ENCODE measurements around the gene CHERP.
A peak's percentile ranks its signal among the peaks of the same experiment; 100 is the strongest.
"Not testable (repeated sequence)": the region's sequence is repeated elsewhere in the genome, so short reads cannot be mapped to it uniquely, and the experiment has no call there.

Gene CHERP

GRCh38 chr19:16486476-16486875 lies 55.8 kb downstream of the CHERP start:
- not testable (repeated sequence) for H3K27ac ChIP-seq; DNase-seq (ENCODE audit: low read depth, low spot score)

DNA sequence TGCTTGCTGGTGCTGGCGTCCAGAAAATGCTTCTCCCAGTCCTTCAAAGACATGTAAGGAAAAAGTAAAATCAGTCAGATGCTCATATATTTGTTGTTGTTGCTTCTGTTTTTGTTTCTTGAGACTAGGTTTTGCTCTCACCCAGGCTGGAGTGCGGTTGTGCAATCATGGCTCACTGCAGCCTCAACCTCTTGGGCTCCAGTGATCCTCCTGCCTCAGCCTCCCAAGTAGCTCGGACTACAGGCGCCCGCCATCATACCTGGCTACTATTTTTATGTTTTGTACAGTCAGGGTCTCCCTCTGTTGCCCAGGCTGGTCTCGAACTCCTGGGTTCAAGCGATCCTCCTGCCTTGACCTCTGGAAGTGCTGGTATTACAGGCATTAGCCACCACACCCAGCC lies 59.5 kb downstream of the CHERP start:
- no peak overlapping the region for H3K27ac ChIP-seq
- no peak for DNase-seq (ENCODE audit: low read depth, low spot score)

- H3K27ac ChIP-seq: no peak overlapping the region
- no peak for DNase-seq (ENCODE audit: low read depth, low spot score)
These were observed 64.9 kb downstream of the CHERP start for GRCh38 chr19:16477311-16477710.

GRCh38 chr19:16476401-16476800 lies 65.8 kb downstream of the CHERP start:
- no peak overlapping the region for H3K27ac ChIP-seq
- DNase-seq (ENCODE audit: low read depth, low spot score): no peak

DNA sequence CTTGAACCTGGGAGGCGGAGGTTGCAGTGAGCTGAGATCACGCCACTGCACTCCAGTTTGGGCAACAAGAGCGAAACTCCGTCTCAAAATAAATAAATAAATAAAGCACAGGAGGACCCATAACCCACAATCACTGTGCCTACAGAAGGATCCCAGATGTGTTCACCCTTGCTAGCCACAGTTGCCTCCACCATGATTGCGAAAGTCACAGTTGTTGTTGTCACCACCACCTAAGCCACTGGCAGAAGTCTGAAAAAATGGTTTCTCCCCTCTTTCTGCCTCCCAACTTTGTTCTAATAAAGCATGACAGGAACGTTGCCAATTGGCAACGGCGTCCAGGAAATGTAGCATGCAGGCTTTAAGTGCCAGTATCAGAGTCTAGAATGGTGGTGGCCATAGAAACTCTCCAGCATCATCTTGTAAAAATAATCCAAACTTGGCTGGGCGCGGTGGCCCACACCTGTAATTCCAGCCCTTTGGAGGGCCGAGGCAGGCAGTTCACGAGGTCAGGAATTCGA lies 68.3 kb downstream of the CHERP start:
- DNase-seq (ENCODE audit: low read depth, low spot score): no peak
- H3K27ac ChIP-seq: no peak overlapping the region

- H3K27ac ChIP-seq: no peak overlapping the region
- no peak for DNase-seq (ENCODE audit: low read depth, low spot score)
These were observed 69.2 kb downstream of the CHERP start for GRCh38 chr19:16472992-16473391.

GRCh38 chr19:16472559-16472899 lies 69.7 kb downstream of the CHERP start:
- H3K27ac ChIP-seq; DNase-seq (ENCODE audit: low read depth, low spot score): not testable (repeated sequence)

DNA sequence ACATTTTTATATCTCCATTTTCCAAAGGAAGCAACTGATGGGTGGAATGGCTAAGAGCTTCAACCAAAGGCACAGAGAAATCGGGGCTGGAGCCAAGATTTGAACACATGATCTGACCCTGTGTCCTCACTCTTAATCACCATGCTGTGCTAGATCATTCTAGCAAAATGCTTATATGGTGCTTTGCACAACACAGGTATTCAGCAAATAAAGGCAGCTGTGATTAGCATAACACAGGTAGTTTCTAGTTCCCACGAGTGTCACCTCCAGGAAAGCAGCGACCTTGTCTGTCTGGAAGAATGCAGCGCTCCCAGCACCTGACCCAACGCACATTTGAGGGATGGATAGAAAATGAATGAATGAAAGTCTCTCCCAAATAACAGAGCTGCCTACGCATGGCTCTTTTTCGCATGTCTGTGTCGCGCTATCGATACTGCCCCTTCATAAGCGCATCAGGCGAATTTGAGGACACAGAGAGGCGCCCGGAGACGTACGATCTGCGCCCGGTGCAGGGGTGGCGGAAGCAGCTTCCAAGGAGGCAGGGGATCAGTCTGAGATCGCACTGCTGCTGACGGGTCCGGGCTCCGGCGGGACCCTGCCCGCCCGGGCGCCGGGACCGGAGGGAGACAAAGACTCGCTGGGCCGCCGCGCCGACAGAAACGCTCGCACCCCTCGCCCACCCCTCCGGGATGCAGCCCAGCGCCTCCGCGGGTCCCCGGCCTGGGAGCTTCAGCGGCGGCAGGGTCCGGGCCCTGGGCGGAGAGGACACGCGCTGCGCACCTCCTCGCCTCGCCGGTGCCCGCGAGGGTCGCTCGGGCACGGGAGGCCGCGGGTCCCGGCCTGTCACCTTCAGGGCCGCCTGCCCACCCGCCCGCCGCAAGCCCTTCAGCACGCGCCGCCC lies 71.1 kb downstream of the CHERP start:
- no peak for DNase-seq (ENCODE audit: low read depth, low spot score)
- H3K27ac ChIP-seq: peak overlapping the region; percentile 78

DNA sequence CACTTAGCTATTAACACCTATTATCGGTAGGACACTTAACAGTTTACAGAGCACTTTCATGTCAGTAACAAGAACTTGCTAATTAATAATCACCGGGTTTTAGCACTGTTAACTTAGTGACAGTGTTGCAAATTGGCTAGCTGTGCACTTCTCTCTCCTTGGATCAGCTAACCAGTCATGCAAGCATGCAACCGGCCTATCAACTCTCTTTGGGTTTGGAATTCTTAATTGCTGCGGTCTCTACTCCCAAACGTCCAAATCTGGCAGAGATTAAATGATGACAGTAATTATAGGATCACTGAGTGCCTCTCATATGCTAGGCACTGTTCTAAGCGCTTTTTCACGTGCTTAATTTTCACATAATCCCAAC lies 71.7 kb downstream of the CHERP start:
- DNase-seq (ENCODE audit: low read depth, low spot score): no peak
- H3K27ac ChIP-seq: peak overlapping the region; percentile 78
